HG03575 (cell line): ENCODE results near the gene OR2AE1.
"Not testable (repeated sequence)": the region's sequence is repeated elsewhere in the genome, so short reads cannot be mapped to it uniquely, and the experiment has no call there.

Experiments
- ATAC-seq: cut with Tn5 transposase; IDR thresholded peaks from one replicate; pipeline ENCODE4 v1.9.1; 2021; ENCODE audit not compliant: unreplicated experiment, insufficient number of reproducible peaks, low FRiP score; ENCODE audit errors: extremely low read depth

Gene OR2AE1

DNA sequence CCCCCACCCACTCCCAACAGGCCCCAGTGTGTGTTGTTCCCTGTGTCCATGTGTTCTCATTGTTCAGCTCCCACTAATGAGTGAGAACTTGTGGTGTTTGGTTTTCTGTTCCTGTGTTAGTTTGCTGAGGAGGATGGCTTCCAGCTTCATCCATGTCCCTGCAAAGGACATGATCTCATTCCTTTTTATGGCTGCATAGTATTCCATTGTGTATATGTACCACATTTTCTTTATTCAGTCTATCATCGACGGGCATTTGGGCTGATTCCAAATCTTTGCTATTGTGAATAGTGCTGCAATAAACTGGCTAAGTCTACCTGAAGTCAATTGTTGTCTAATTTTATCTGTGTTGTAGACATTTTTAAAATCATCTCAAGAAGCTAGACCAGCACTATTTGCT lies 9.4 kb downstream of the OR2AE1 start:
- not testable (repeated sequence) for ATAC-seq

DNA sequence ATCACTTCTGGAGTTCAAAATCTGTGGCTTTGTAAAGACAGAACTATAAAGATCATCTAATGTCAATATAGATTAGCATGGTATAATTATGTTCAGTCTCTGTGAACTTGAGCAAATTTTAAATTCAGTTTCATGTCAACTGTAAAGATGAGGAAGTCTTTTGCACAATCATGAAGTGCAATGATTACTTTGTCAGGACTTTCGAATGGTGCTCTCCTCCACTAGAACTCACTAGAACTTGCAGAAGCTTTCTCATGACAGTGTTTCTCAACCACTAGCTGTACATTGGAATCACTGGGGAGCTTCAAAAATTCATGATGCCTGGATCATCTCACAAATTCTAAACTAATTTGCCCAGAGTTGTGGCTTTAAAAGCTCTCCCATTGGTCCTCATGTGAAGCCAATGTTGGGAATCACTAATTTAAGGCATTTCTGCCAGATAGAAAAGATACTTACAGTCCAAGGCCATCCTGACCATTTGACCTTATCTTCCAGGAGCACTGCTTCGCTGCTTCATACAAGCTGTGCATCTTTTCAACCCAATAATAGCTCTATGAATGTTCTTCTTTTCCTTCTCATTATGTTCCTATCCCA lies 12.9 kb downstream of the OR2AE1 start:
- ATAC-seq: no peak

DNA sequence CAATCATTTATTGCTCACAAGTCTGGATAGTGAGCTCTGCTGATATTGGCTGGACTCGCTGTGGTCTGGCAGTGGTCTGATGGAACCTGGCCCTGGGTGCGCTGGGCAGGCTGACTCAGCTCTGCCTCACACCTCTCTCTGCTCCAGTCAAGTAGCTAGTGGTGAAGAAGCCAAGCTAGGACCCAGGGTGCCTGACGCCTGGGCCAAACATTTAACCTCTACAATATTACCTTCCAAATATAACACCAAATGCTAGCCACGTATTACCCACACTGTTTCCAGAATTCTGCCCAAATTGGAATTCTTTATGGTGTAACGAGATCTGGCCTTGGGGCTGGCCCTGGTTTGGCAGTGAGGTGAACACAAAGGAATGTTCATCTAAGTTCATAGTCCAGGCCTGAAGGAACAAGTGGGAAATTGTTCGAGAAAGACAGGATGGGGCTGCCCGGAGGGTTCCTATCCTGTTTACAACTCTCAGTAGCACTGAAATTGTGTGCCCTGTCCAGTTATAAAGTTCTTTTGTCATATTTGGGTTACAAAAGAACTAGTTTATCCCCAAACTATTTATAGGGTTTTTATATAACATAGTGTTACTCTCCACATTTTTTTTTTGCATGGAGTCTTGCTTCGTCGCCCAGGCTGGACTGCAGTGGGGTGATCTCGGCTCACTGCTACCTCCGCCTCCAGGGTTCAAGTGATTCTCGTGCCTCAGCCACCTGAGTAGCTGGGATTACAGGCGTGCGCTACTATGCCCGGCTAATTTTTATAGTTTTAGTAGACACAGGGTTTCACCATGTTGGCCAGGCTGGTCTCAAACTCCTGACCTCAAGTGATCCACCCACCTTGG lies 16.3 kb downstream of the OR2AE1 start:
- ATAC-seq: no peak

DNA sequence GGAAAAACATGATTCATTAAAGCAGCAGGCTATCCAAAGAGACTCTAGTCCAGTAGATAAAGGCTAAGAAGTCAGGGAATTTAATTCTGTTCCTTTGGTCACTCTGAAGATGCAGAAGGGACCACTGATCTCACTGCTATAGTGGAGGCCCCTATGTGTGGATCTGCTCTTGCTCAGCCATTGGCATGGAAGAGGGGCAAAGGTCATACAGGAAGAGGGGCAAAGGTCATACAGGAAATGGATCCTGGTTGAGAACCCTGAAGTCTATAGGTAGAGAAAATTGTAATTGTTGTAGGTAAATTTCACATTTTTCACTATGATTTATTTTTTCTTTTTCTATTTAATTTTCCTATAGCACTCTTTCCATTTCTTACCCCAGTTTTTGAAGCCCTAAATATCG lies 21.6 kb downstream of the OR2AE1 start:
- no peak for ATAC-seq

DNA sequence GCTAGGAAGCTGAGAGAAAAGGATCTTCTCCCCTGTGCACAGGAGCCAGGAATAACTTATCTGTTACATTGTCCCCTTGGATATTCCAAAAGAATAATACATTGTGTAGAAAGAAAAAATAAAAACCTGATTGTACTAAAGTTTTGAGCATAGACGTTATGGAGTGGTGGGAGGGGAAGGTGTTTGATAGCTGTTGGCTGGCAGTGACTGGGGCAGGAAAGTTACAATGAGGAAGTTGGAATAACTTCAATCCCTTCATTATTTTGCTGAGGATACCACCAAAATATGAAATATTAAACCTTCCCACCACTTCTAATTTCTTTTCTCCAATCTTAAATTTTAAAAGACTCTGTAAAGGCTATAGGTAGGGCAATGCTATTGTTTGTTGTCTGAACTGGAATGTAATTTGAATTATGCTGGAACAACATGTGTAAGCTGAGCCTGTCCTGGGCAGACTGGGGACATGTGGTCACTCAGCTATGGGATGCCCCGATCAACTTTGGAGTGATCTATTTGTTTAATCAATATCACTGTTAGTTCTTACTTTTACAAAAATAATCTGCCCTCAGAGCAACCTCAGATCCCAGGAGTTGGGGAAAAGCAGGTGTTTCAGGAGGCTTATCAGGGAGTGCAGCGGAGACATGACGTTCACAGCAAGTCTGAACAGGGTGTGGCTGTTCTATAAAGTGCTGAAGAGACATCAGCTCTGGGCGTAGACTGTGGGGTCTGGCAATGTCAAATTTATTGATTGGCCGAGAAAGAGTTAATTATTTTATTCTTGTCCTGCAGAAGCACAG lies 28.2 kb downstream of the OR2AE1 start:
- ATAC-seq: no peak

DNA sequence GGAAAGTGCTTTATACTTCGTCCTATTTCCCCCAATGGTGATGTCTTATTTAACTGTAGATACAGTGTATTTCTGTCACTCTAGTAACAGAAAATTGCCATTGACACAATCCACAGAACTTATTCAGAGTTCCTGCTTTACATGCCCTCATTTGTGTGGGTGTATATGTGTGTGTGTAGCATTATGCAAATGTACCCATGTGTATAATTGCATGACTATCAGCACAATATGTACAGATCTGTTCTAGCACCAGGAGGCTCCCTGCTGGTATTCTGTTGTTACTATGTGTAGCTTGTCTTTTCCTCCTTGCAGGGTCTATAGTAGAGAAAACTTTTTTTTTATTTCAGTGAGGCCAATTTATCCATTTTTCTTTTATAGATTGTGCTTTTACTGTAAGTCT lies 32.5 kb downstream of the OR2AE1 start:
- ATAC-seq: no peak

DNA sequence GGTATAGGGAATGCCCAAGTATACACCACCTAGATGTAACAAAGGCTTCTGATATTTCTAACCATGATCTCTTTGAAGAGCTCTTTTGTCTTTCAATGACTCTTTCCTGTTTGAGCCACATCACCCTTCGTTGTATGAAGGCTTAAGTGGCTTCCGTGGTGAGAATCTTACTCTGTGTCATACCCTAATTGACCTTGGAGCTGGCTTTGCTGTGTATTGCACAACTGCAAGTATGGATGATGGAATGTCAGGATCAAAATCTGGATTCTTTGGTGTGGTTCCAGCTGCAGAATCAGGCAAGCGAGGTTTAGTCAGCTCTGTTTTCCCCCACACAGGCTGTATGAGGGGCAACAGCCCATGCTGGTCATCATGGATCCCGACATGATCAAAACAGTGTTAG lies 33.0 kb downstream of the OR2AE1 start:
- no peak for ATAC-seq

DNA sequence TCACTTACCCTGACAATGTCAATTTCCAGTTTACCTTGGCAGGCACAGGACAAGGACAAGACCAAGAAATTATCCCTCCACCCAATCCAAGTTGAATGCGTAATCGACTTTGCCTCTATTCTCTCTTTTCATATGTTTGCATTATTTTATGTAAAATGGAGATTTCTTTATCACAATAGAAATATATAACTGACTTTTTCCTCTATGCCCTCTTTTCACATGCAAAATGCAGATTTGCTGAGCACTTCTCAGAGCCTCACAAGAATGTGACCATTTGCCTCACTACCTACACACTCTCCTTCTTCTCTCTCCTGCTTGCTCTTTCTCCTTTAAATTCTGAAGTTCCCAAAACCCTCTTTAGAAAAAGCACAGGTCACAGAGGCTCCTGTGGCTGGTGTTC lies 33.9 kb downstream of the OR2AE1 start:
- no peak for ATAC-seq

DNA sequence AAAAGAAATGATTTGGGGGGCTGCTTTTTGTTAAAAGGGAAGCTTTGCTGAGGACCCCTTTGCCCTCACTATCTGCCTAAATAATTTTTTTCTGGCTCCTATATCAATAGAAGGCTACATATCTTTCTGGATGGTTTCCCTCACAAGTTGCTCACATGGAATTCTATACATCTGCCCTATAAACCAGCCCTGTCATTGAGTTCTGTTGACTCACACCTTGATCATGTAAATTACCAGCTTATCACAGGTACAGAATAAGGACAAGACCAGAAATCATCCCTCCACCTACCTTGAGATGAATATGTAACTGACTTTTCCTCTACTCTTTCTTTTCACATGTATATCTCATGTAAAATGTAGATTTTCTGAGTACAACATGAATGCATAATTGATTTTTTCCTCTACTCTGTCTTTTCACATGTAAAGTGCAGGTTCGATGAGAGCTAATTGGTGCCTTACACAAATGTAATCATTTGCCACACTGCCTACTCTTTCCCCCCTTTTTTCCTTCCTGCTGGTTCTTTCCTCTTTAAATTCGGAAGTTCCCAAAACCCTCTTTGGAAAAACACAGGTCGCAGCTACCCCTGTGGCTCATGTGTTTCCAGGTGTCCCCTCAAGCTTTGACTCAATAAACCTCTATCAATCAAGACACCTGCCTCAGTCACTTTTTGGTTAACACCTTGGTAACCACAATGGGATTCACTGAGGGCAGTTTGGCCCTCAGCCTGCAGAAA lies 36.5 kb downstream of the OR2AE1 start:
- ATAC-seq: no peak

DNA sequence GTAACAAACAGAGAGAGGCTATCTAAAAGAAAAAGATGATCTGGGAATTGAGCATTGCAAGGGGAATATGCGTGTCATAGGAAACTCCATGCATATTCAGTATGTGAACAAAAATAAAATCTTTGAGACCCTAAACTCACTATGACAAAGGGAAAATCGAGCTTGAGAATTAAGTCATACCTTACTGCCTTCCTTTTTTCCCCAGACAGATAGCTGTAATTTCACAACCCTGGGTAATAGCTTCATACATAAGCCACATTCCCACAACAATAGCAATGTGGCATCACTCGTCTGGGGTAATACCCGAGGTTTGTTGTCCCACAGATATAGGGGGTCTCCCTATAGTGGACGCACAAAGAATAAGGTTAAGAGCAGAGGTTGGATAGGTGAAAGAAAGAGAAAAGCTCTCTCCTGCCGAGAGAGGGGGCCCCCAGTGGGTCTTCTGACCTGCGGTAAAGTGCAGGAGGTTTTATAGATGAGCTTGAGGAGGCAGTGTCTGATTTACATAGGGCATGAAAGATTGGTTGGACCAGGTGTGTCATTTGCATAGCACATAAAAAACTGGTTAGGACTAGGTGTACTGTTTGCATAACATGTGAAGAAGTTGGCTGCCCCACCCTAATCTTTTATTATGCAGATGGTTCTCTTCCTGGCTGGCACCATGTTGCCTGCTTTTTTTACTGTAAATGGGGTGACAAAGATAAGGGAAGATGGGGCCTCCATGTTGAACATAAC lies 37.4 kb downstream of the OR2AE1 start:
- ATAC-seq: no peak

DNA sequence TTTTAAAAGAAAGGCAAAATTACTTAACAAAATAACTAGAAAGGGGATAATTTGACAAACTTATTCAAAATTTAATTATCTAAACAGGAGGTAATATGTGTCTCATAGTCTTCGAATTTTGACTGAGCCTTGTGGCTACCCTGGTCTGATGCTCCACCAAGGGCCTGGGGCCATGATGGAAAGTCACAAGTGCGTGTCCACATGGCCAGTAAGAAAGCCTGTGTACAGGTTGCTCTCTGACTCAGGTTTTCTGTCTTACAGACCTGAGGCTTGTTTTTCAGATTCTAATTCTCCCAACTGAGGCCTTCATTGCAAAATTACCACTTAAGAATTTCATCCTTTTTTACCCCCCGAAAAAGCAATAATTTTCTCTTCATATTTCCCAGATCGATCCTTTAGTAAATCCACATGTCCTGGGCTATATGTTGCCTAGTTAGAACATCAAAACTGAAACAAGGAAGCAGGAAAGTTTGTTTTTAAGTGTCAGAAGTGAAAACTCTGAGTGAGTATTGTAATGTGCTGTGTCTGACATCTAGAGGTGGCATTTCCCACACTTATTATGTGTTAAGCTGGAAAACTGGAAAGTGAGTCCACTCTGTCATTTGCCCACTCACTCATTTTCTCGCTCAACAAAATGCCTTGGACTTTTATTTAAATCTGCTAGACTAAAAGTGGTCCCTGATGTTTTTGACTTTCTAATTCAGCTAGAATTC lies 39.0 kb downstream of the OR2AE1 start:
- no peak for ATAC-seq

DNA sequence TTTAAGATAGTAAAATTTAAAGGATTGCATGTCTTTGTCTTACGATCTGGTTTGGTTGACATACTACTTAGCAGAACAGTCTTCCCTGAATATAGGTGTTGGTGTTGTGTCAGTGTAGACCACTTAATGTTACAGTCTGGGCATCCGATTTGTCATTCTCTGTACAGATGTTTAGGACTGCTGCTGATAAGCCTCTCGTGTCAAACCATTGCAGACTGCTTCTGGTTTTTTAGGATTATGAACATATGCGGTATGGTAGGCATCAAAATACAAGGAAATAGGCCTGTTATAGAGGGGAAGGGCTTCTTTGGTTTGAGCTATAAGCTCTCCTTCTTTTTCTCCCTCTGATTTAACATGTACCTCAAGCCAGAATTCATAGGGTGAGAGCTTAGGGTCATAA lies 41.6 kb downstream of the OR2AE1 start:
- no peak for ATAC-seq

DNA sequence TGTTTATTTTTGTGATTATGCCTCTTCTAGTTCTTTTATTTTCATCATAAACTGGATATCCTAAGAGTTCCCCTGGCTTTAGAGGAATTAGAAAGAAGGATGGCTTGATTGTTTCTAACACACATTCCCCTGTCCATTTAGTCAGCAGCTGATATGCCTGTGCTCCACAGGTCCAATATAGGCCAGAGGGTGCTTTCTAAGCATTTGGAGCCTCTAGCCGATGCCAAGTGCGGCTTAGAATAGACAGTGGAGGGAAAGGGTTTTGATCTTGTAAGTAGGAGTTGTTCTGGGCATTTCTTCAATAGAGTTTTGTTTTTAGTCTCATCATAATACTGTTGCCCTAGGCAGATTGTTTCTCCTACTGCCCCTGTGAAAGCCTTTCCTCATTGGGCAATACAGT lies 42.5 kb downstream of the OR2AE1 start:
- no peak for ATAC-seq

DNA sequence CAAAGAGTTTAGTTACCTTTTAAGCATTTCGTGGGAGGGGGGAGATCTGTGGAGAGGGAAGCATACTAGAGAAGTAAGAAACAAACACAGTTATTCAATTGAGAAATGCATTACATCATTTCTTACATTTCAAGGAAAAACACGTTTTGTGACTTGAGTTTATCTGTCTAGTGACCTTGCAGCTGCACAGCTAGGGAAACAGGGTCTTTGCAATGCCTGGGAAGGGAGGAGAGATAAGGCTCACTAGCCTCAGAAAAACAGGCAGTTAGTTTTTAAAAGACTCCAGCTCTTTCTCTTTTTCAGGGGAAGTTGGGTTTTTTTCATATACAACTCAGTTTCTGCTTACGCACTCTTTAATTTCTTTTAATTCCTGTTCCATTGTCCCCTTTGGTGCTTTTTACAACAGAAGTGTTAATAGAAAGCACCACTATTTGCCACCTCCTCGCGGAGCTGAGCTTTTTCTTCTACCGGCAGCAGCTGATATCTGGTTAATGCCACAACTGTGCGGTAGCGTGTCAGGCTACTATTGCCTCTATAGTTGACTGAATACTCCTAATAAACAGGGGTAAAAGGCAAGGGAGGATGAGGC lies 43.5 kb downstream of the OR2AE1 start:
- no peak for ATAC-seq

DNA sequence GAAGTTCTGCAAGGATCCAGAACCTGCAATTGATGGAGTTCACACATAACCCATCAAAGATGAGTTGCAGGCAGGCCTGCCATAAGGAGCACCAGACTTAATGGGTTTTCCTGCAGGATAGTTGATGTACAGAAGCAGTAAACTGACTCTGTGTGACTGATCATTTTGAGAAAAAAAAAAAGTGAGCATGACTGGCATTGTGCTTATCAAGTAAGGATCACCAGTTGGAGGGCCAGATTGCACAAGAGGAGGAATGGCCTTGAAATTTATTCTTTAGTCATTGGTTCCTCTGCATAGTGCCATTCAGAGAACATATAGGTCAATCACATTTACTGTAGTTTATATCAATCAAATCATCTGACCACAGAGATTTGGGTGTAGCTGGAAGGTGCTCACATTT lies 45.2 kb downstream of the OR2AE1 start:
- ATAC-seq: no peak

DNA sequence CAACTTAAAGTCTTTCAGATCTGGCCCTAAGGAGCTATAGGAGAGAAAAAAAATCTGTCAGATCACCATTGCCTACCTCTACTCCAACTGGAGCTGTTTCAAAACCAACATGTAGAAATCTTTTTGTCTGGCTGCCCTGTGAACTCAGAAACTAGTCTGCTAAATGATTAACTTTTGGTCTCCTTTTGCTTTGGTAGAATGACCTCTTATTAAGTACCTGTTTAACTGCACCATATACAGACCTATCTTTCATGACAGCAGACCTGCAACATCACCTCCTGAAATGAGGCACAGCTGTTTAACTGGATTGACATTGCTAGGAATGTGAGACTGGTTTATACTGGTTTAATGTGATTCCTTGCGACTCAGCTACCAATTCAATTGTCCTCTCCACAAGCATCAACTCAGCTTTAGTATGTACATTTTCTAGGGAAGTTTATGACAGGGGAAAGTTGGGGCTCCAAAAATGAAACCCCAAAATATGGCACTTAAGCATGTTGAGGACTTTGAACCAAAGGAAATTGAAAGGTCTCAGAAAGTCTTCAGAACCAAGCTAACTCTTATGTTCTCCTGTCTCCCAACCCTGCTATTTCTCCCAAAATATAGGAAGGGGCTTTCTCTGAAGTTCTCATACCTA lies 47.2 kb downstream of the OR2AE1 start:
- no peak for ATAC-seq

DNA sequence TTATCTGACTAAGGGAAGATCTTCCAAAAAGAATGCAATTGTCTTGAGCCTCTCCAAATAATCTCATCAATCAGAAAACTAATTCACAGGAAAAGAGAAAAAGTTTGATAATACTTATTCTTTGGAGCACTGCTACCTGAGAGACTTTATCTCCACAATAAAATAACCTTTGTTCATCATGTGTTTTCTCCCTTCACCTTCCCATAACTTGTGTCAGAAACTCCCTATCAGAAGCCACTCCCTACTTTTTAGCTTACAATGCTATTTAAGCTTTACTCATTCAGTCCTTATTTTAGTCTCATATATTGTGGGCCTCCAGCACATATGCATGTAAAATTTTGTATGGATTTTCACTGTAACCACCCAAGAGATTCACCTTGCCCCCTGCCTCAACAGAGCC lies 48.0 kb downstream of the OR2AE1 start:
- no peak for ATAC-seq
